Measurements from ENCODE around the gene SCP2D1.

The SCP2D1 gene

DNA sequence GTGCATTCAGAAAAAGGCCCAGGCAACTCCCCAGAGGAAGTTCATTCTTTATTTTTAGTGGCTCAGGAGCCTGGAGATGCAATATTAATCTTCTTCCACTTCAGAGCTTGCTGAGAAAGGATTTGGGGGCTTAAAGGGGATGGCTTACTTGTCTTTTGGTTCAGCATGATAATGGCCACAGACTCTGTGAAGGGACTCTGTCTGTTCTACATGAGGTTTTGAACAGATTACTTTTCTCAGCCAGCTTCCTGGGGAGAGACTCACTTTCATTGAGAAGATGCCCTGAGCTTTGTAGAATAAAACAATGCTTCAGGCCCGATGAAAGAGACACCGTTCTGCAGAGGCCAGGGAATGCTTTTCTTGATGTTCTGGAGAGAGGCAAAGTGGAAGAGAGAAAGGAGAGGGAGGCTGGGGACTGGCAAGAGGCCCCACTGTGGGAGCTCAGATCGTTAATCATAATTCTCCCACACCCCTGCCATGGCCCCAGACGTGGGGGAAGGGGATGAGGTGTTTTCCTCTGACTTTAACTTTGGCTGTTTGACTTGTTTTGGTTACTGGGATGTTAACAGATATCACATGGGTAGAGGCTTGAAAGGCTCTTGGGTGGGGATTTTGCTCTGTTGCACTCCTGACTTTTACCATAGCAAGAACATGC, 19.1 kb downstream of the SCP2D1 start:
- TF ChIP-seq CTCF (conservative IDR thresholded peaks at IDR 0.05; ENCODE audit: control insufficient read depth, insufficient read depth, low read depth, low read length), result no peak
- no peak for DNase-seq (ENCODE audit: low read depth)
- no peak overlapping the region for H3K4me3 ChIP-seq (ENCODE audit: control insufficient read depth, low read depth, low read length)

DNA sequence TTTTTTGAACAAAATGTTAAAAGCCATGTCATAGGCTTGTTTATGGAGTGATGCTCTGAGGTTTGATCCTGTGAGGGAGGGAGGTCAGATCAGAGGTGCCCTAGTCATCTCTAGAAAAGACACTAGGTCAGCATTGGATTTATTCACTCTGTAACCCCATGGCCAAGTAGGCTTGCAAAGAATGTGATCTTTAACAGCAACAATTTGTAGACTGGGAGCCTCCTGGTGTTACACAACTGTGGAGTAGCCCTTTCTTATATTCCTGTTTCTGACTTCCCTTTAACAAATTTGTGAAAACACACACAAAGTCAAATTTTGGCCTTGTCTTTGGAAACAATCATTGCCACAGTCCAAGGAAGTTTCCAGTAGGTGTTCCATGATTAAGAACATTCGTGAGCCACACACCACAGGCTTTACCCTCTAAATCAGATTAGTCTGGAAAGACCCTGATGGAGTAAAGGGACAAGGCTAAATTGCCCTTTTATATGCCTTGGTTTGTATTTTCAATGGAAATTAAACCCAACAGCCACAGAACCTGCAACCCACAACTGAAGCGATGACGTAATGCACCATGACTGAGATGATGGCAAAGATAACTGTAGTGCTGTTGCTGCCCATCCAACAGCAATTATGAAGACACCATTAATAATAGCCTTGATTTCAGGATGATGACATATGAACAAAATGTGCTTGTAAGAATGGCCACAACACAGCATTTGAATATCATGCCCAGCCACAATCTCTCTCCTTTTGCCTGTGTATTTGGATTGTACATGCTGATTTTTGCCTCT, 22.1 kb downstream of the SCP2D1 start:
- no peak overlapping the region for H3K4me3 ChIP-seq (ENCODE audit: control insufficient read depth, low read depth, low read length)
- TF ChIP-seq CTCF (conservative IDR thresholded peaks at IDR 0.05; ENCODE audit: control insufficient read depth, insufficient read depth, low read depth, low read length), result no peak
- no peak for DNase-seq (ENCODE audit: low read depth)

GRCh38 chr20:18837718-18838117, 24.1 kb downstream of the SCP2D1 start:
- no peak overlapping the region for H3K4me3 ChIP-seq (ENCODE audit: control insufficient read depth, low read depth, low read length)
- TF ChIP-seq CTCF (conservative IDR thresholded peaks at IDR 0.05; ENCODE audit: control insufficient read depth, insufficient read depth, low read depth, low read length), result no peak
- DNase-seq (ENCODE audit: low read depth), result no peak

DNA sequence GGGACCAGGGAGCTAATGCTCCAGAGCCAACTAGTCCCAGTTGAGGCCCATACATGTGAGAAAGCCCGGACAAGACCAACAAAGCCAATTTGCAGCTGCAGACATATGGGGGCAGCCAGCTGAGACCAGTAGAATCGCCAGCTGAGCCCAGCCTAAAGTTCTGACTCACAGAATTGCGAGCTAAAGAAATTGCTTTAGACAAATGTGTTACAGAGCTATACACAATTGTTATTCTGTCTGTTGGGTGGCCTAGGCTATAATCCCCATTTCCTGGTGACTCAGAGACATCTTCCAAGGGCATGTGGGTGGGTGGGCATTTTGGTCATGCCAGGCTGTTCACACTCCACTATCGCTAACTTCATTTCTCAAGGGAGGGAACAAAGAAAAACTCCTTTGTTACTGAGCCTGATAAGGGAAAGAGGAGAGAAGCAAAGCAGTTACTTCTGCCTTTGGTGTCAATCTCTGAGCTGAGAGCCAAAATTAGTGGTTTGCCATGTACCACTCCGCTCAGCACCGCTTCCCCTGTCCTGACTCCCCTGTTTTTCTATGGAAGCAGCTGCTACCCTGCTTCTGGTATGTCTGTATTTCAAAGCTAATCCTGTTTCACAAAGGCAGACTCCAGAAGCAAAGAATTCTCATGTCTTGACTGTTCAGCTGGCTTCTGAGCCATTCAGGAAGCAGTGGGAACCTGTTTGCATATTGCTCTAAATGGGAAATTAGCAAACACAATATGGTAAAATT, 26.1 kb downstream of the SCP2D1 start:
- no peak for TF ChIP-seq CTCF (conservative IDR thresholded peaks at IDR 0.05; ENCODE audit: control insufficient read depth, insufficient read depth, low read depth, low read length)
- no peak for DNase-seq (ENCODE audit: low read depth)
- no peak overlapping the region for H3K4me3 ChIP-seq (ENCODE audit: control insufficient read depth, low read depth, low read length)

DNA sequence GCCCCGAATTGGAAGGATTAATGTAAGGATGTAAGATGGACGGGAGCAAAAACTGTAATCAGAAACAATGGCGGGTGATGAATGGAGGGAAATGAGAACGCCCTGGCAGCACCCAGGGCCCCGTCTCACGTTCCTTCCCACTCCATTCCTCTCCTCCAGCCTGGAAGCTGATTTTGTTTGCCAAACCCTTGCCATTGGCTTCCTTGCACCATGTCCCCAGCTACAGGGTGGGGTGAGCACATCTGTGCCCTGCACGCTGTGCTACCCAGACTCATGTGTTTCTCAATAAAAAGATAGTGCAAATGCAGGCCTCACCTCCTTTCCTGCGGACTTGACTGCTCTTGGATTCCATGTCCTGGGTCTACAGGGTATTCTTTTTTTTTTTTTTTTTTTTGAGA, 26.7 kb downstream of the SCP2D1 start:
- no peak overlapping the region for H3K4me3 ChIP-seq (ENCODE audit: control insufficient read depth, low read depth, low read length)
- TF ChIP-seq CTCF (conservative IDR thresholded peaks at IDR 0.05; ENCODE audit: control insufficient read depth, insufficient read depth, low read depth, low read length), result no peak
- DNase-seq (ENCODE audit: low read depth), result no peak

DNA sequence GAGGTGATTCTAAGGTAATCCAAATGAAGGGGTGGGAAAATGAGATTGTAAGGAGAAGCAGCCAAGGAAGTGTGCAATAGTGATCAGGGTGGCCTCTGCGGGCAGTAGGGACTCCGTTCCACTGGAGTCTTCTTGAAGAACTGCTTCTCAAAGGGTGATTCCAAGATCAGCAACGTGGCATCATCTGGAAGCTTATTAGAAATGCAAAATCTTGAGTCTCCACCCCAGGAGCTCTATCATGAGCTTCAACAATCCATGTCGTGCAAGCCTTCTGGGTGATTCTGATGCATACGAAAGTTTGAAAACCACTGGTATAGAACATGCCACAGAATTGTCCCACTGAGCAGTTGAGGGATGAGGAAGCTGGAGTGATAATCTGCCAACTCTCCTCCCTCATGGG, 31.4 kb downstream of the SCP2D1 start:
- DNase-seq (ENCODE audit: low read depth), result no peak
- no peak for TF ChIP-seq CTCF (conservative IDR thresholded peaks at IDR 0.05; ENCODE audit: control insufficient read depth, insufficient read depth, low read depth, low read length)
- no peak overlapping the region for H3K4me3 ChIP-seq (ENCODE audit: control insufficient read depth, low read depth, low read length)

Measured in fibroblast of mammary gland (primary cell).